ENCODE measurements around the gene CCDC13.

Gene CCDC13

DNA sequence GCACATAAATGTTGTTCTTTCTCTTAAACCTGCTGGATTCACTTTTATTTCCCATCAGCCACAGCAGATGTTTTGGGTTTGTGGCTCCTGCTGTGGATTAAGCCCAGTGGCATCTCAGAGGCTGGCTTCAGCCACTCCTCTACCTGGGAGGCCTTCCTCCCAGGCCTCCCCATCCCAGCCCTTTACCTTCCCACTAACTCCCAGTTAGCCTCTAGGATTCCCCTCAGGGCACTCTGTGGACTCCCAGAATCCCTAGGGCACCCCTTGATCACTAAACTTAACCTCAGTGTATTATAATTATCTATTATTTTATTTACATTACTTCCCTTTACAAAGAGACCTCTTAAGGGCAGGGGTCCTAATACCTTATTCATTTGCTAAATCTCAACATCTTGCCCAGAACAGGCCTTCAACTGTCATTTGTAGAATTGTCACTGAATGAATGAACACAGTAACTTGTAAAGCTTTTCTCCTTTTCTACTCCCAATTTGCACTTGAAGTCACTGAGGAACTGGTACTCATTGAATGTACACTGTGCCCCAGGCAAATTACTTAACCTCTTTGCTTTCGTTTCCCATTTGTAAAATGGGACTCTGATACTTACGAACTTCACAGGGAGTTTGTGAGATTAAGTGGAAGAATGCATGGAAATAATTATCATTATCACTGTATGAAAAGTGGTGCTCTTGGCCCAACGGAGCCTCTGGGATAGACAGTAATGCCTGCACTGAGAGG lies 8.3 kb downstream of the CCDC13 start:
- no peak for DNase-seq (ENCODE audit: low read depth, low spot score)
- in situ Hi-C loops (cut with HindIII; ENCODE audit: low sequenced_read_pairs) = no loop called here
- TF ChIP-seq, protein P1, sequence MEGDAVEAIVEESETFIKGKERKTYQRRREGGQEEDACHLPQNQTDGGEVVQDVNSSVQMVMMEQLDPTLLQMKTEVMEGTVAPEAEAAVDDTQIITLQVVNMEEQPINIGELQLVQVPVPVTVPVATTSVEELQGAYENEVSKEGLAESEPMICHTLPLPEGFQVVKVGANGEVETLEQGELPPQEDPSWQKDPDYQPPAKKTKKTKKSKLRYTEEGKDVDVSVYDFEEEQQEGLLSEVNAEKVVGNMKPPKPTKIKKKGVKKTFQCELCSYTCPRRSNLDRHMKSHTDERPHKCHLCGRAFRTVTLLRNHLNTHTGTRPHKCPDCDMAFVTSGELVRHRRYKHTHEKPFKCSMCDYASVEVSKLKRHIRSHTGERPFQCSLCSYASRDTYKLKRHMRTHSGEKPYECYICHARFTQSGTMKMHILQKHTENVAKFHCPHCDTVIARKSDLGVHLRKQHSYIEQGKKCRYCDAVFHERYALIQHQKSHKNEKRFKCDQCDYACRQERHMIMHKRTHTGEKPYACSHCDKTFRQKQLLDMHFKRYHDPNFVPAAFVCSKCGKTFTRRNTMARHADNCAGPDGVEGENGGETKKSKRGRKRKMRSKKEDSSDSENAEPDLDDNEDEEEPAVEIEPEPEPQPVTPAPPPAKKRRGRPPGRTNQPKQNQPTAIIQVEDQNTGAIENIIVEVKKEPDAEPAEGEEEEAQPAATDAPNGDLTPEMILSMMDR (IDR thresholded peaks at IDR 0.05; ENCODE audit: low read depth, low read length) = no peak
- no peak overlapping the region for H3K4me3 ChIP-seq (ENCODE audit: low read depth, low read length)

DNA sequence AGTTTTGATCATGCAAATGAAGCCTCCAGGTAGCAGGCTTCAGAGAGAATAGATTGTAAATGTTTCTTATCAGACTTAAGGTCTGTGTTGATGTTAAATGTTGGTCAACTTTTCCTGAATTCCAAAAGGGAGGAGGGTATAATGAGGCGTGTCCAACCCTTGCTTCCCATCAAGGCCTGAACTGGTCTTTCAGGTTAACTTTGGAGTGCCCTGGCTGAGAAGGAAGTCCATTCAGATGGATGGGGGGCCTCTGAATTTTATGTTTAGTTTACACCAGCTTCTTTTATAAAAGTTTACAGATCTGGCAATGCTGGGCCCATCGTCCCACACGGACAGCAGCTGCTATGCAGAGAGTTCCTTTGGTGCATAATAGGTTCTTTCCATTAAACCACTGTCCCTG lies 8.9 kb downstream of the CCDC13 start:
- DNase-seq (ENCODE audit: low read depth, low spot score) = no peak
- in situ Hi-C loops (cut with HindIII; ENCODE audit: low sequenced_read_pairs) = no loop called here
- H3K4me3 ChIP-seq (ENCODE audit: low read depth, low read length) = no peak overlapping the region
- TF ChIP-seq, protein P1 (IDR thresholded peaks at IDR 0.05; ENCODE audit: low read depth, low read length) = no peak

DNA sequence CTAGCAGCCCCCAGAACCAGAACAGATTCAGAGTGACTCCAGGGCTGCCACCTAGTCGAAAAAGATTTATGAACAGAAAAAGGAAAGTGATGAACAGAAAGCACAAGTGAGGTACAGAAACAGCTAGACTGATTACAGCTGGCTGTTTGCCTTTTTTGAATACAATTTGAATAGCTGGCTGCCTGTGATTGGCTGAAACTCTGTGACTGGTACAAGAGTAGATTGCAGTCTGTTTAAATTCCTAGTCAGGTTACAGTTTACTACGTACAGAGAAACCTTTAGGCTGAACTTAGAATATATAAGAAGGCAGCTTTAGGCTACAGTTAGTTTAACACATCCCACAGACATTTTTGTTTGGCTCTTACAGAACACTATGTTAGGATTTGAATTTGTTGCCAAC lies 10.0 kb downstream of the CCDC13 start:
- TF ChIP-seq, protein P1 (IDR thresholded peaks at IDR 0.05; ENCODE audit: low read depth, low read length) = no peak
- DNase-seq (ENCODE audit: low read depth, low spot score) = no peak
- in situ Hi-C loops (cut with HindIII; ENCODE audit: low sequenced_read_pairs) = no loop called here

DNA sequence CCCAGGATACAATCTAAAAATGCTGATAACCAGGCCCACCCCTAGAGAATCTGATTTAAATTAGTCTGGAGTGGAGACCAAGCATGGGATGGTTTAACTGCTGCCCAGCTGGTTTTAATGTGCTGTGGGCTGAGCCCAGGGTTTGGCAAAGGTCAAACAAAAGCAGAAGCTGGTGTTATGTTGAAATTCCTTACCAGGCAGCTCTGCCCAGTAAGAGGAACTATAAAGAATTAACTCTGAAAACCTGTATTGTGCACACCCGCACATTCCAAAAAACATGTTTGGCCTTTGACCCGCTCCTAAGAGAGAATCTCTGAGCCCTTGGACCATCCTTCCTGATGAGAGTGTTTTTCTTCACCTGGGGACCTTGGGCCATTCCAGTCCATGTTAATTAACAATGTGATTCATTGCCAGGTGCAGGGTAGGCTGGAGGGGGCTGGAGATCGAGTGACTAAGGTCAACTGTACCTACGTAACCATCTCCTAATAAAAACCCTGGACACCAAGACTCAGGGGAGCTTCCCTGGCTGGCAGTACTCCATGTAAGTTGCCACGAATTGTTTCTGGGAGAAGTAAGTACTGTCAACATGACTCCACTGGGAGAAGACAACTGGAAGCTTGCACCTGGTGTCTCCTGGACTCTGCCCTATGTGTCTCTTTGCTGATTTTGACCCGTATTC lies 10.9 kb downstream of the CCDC13 start:
- no peak overlapping the region for H3K4me3 ChIP-seq (ENCODE audit: low read depth, low read length)
- TF ChIP-seq, protein P1 (IDR thresholded peaks at IDR 0.05; ENCODE audit: low read depth, low read length) = no peak
- in situ Hi-C loops (cut with HindIII; ENCODE audit: low sequenced_read_pairs) = no loop called here
- DNase-seq (ENCODE audit: low read depth, low spot score) = no peak

More for the DNA sequence above, 10.0 kb downstream of the CCDC13 start:
- H3K4me3 ChIP-seq (ENCODE audit: low read depth, low read length) = no peak overlapping the region

DNA sequence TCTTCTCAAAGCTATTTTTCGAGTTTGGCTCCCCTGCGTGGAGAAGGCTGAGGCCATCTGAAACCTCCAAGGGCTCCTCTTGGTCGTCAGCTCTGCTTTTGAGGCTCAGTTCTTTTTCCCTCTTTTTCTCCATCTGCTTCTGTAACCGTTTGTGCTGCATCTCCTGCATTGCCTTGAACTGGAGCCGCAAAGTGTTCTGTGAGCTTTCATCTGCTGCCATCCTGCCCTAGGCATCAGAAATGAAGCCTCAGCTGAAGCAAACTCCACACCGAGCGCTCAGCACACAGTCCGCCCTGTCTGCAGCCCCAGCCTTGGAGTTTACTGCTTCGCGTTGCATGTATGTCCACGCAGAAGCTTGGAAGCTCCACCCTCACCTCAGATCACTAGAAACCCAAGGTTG lies 14.9 kb downstream of the CCDC13 start:
- no peak overlapping the region for H3K4me3 ChIP-seq (ENCODE audit: low read depth, low read length)
- no peak for DNase-seq (ENCODE audit: low read depth, low spot score)
- in situ Hi-C loops (cut with HindIII; ENCODE audit: low sequenced_read_pairs) = no loop called here
- TF ChIP-seq, protein P1 (IDR thresholded peaks at IDR 0.05; ENCODE audit: low read depth, low read length) = no peak

DNA sequence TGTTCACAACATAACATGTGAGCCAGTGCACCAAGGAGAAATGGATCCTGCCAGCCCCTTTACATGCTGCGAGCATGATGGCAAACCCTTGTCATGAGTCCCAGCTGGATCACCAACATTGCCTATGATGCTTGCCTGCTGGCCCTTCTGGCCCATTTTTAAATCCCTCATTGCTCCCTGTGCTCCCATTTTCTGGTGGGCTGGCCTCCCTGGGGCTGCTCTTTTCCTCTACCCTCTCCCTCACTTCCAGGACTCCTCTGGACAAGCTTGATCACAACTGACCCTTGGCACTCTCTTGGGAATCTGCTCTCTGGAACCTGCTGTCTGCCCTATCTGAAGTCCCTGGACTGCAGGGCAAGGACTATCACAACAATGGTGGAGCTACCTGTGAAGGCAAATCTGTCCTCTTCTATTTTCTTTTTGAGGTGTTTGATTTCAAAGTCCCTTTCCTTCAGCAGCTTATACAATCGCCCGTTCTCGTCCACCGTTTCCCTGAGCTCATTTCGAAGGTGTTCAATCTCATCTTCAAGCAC lies 16.3 kb downstream of the CCDC13 start:
- DNase-seq (ENCODE audit: low read depth, low spot score) = no peak
- TF ChIP-seq, protein P1 (IDR thresholded peaks at IDR 0.05; ENCODE audit: low read depth, low read length) = no peak
- no peak overlapping the region for H3K4me3 ChIP-seq (ENCODE audit: low read depth, low read length)
- in situ Hi-C loops (cut with HindIII; ENCODE audit: low sequenced_read_pairs) = no loop called here

All from astrocyte of the spinal cord (primary cell).